ENCODE results near the gene OSER1.

DNA sequence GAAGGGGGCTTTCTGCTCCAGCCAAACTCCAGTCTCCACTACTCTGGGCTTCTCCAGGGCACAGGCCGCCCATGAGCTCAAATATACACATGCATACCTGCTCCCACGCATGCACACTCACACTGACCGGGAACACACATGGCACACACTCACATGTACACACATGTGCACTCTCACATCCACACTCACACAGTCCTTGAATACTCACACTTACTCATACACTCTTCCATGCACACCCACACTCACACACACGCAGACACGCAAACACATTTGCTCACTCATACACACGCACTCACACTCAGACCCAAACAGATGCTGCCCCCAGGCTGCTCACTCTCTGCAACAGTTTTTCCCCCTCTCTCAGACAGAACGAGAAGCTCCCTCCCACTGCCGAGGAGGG, 43.5 kb upstream of the OSER1 start:
- TF ChIP-seq, protein P1, sequence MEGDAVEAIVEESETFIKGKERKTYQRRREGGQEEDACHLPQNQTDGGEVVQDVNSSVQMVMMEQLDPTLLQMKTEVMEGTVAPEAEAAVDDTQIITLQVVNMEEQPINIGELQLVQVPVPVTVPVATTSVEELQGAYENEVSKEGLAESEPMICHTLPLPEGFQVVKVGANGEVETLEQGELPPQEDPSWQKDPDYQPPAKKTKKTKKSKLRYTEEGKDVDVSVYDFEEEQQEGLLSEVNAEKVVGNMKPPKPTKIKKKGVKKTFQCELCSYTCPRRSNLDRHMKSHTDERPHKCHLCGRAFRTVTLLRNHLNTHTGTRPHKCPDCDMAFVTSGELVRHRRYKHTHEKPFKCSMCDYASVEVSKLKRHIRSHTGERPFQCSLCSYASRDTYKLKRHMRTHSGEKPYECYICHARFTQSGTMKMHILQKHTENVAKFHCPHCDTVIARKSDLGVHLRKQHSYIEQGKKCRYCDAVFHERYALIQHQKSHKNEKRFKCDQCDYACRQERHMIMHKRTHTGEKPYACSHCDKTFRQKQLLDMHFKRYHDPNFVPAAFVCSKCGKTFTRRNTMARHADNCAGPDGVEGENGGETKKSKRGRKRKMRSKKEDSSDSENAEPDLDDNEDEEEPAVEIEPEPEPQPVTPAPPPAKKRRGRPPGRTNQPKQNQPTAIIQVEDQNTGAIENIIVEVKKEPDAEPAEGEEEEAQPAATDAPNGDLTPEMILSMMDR (IDR thresholded peaks at IDR 0.05): no peak
- no peak for TF ChIP-seq POLR2A (IDR thresholded peaks at IDR 0.05; ENCODE audit: low read depth)
- no peak for TF ChIP-seq POLR2AphosphoS5 (IDR thresholded peaks at IDR 0.05)
- TF ChIP-seq EP300 (IDR thresholded peaks at IDR 0.05): no peak

All from esophagus muscularis mucosa (tissue), 4 donors.